ENCODE data around the gene SLC35A5. TPM values are rescaled to one million over a fixed set of nuclear protein-coding genes. Genes with fewer than 3 reads are reported as not detected.

The SLC35A5 gene
- total and polyA plus RNA-seq, 9 of the 15 experiments (the other 6 are each of a cell fraction or from before 2014, with no cell fraction given) = 4.0 to 13.0 (median 9.7) TPM

GRCh38 chr3:112561734-112562529 lies at the start of gene SLC35A5, which contains the start of gene ATG3 (continued):
- TF ChIP-seq MNT (conservative IDR thresholded peaks at IDR 0.05) (peak; percentile 90 to 93), GTF2E2 (tag; IDR thresholded peaks at IDR 0.05) (no peak), E4F1 (CRISPR knock-in tag; IDR thresholded peaks at IDR 0.05; ENCODE audit: borderline replicate concordance) (no peak), USF1 (CRISPR knock-in tag; IDR thresholded peaks at IDR 0.05) (peak; percentile 100), ZNF77 (CRISPR knock-in tag; IDR thresholded peaks at IDR 0.05) (no peak), PHTF2 (CRISPR knock-in tag; IDR thresholded peaks at IDR 0.05) (no peak), KAT2B (IDR thresholded peaks at IDR 0.05; ENCODE audit: low read depth, low read length) (no peak), AFF1 (IDR thresholded peaks at IDR 0.05; ENCODE audit: low read depth in 1 of 2, partially characterized antibody in 2 of 2) (peak in 1 of 2 experiments; percentile 43), ZNF384 (IDR thresholded peaks at IDR 0.05; ENCODE audit: low read depth, low read length) (no peak), ZNF280A (IDR thresholded peaks at IDR 0.05; ENCODE audit: low read depth, partially characterized antibody) (no peak), THRA (IDR thresholded peaks at IDR 0.05) (no peak), BDP1 (IDR thresholded peaks at IDR 0.05; ENCODE audit: insufficient read depth, insufficient read length) (no peak), HNRNPH1 (optimal IDR thresholded peaks at IDR 0.05; ENCODE audit: low read depth, low read length) (no peak), SMARCB1 (IDR thresholded peaks at IDR 0.05; ENCODE audit: insufficient read length, low read depth) (no peak)

Data from K562 (cell line).